A673 (cell line): ENCODE measurements around the gene MIF. TPM values are rescaled to one million over a fixed set of nuclear protein-coding genes. Genes with fewer than 3 reads are reported as not detected.

Source experiments
- BruUV-seq: library from RNA; stranded (reverse); fragments of 400-500 nt; replicated peaks from 2 replicates; lab custom pipeline; 2021; lab: Mats Ljungman, UMichigan
- CTCF ChIA-PET: fragments of 300-600 bp; sonication (Branson Sonifier 250); formaldehyde crosslinking; loops from one replicate; lab custom pipeline; 2022; ENCODE audit warnings: antibody characterized with exemption; lab: Charles Lee
- POLR2A ChIA-PET: fragments of 300-600 bp; sonication (Branson Sonifier 250); formaldehyde crosslinking; loops from one replicate; lab custom pipeline; 2022; ENCODE audit warnings: antibody characterized with exemption; ENCODE audit not compliant: low non-redundant PET; lab: Charles Lee
- DNase-seq: peaks from one replicate; pipeline ENCODE4 v3.0.0-alpha.2; 2015; ENCODE audit warnings: low spot score
- H3K27ac ChIP-seq: fragments of 200-600 bp; sonication (generic); 2 replicates; pipeline ENCODE4 v1.5.1; 2016; ENCODE audit warnings: mixed run types, low read depth, mild to moderate bottlenecking, mixed read lengths, antibody characterized with exemption, low read length; ENCODE audit not compliant: poor library complexity, severe bottlenecking
- H3K27me3 ChIP-seq: fragments of 200-600 bp; sonication (generic); replicated peaks from 2 replicates; pipeline ENCODE4 v1.6.1; 2017; ENCODE audit warnings: mixed run types, low read depth, mild to moderate bottlenecking, mixed read lengths, antibody characterized with exemption, low read length; ENCODE audit not compliant: insufficient read depth, poor library complexity
- H3K36me3 ChIP-seq: fragments of 200-600 bp; sonication (generic); 2 replicates; pipeline ENCODE4 v1.6.1; 2016; ENCODE audit warnings: mixed run types, mild to moderate bottlenecking, mixed read lengths, antibody characterized with exemption, low read length; ENCODE audit not compliant: insufficient read depth, poor library complexity, severe bottlenecking
- H3K4me1 ChIP-seq: fragments of 200-600 bp; sonication (generic); 2 replicates; pipeline ENCODE4 v1.6.1; 2017; ENCODE audit warnings: mixed run types, mild to moderate bottlenecking, mixed read lengths, antibody characterized with exemption, low read length; ENCODE audit not compliant: insufficient read depth, poor library complexity, severe bottlenecking
- H3K4me3 ChIP-seq: fragments of 200-600 bp; sonication (generic); 2 replicates; pipeline ENCODE4 v1.5.1; 2016; ENCODE audit warnings: low read depth, mixed run types, mild to moderate bottlenecking, mixed read lengths, low read length; ENCODE audit not compliant: poor library complexity, severe bottlenecking
- H3K9me3 ChIP-seq: fragments of 200-600 bp; sonication (generic); 2 replicates; pipeline ENCODE4 v1.6.1; 2016; ENCODE audit warnings: mixed run types, low read depth, mild to moderate bottlenecking, mixed read lengths, antibody characterized with exemption, low read length; ENCODE audit not compliant: poor library complexity, severe bottlenecking
- EZH2 ChIP-seq: fragments of 200-600 bp; sonication (generic); IDR thresholded peaks from 2 replicates; pipeline ENCODE4 v1.6.1; 2017; ENCODE audit warnings: borderline replicate concordance, low read depth, mild to moderate bottlenecking, mixed read lengths, antibody characterized with exemption, low read length; ENCODE audit not compliant: poor library complexity, severe bottlenecking
- intact Hi-C: fragments of 100-400 bp; cut with micrococcal nuclease; formaldehyde crosslinking; loops from one replicate; pipeline ENCODE4 v1.10.0; 2022; ENCODE audit not compliant: unreplicated experiment
- total RNA-seq: library from RNA; stranded (reverse); gene quantifications from 2 replicates; pipeline ENCODE4 v1.2.3, GENCODE V29; 2021
- TF ChIP-seq, protein P1 (sequence below): fragments of 300-800, 200-600 bp; sonication (generic); conservative IDR thresholded peaks from 2 replicates; pipeline ENCODE4 v1.5.1; 2017; ENCODE audit warnings: low read depth, mild to moderate bottlenecking, antibody characterized with exemption, low read length, moderate library complexity, mixed read lengths

Gene MIF
- total RNA-seq, 1 experiment from 2014 or later, result 802 TPM

DNA sequence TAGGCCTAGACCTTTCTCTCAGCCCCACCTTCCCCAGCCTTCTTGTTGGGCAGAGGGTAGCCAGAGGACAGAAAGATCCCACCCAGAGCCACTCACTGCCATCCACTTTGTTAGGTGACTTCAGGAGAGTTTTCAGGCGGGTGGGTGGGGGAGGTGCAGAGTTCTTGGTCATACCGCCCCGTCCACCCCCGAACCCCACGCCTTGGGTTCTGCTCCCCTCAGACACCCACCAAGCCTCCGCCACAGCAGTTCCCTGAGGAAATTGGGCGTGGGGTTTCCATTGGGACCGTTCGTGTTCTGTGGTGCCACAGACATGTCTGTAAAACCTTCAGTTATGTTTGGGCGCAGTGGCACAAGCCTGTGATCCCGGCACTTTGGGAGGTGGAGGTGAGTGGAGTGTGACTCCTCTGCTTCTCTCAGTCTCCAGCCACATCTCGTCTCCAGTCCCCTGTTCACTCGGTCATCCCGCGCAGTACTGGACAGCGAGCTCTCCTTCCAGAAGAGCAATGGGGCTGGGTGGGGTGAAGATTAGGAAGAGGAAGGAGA is 1.5 kb downstream of the MIF start:
- H3K36me3 ChIP-seq, result peaks cover 22% of the 10 kb centered on the region
- ChIA-PET POLR2A (no interaction called here), CTCF (no interaction called here)
- no peaks in the 10 kb centered on the region for H3K9me3 ChIP-seq
- H3K4me3 ChIP-seq, result peak overlapping the region; percentile 96
- TF ChIP-seq, protein P1, sequence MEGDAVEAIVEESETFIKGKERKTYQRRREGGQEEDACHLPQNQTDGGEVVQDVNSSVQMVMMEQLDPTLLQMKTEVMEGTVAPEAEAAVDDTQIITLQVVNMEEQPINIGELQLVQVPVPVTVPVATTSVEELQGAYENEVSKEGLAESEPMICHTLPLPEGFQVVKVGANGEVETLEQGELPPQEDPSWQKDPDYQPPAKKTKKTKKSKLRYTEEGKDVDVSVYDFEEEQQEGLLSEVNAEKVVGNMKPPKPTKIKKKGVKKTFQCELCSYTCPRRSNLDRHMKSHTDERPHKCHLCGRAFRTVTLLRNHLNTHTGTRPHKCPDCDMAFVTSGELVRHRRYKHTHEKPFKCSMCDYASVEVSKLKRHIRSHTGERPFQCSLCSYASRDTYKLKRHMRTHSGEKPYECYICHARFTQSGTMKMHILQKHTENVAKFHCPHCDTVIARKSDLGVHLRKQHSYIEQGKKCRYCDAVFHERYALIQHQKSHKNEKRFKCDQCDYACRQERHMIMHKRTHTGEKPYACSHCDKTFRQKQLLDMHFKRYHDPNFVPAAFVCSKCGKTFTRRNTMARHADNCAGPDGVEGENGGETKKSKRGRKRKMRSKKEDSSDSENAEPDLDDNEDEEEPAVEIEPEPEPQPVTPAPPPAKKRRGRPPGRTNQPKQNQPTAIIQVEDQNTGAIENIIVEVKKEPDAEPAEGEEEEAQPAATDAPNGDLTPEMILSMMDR, result no peak
- no peak for TF ChIP-seq EZH2
- H3K27ac ChIP-seq, result peak overlapping the region; percentile 95
- peaks cover 14% of the 10 kb centered on the region for H3K4me1 ChIP-seq
- no peak for DNase-seq
- BruUV-seq, result no TSS peak
- no peaks in the 10 kb centered on the region for H3K27me3 ChIP-seq
- intact Hi-C loops, result no loop called here

DNA sequence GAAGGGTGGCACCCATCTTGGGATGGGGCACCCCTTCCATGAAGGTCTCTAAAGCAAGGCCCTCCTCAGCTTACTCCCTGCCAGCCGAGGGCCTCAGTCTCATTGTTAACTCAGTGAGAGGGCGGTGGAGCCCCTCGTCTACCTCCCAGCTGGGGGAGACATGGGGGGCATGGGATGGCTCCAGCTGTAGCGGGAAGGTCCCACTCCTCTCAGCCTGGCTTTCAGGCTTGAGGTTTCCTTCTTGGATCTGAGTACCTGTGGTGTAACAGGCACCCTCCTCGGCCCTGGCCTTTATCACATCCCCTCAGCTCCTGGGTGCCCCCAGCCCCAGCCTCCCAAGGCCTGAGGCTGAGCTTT is 2.0 kb downstream of the MIF start:
- ChIA-PET CTCF (no interaction called here), POLR2A (no interaction called here)
- H3K9me3 ChIP-seq, result no peaks in the 10 kb centered on the region
- H3K27ac ChIP-seq, result peak overlapping the region; percentile 95
- no peak for DNase-seq
- no peak for TF ChIP-seq EZH2
- TF ChIP-seq, protein P1, result no peak
- H3K4me1 ChIP-seq, result peaks cover 14% of the 10 kb centered on the region
- BruUV-seq, result no TSS peak
- H3K27me3 ChIP-seq, result no peaks in the 10 kb centered on the region
- H3K36me3 ChIP-seq, result peaks cover 22% of the 10 kb centered on the region
- H3K4me3 ChIP-seq, result peak overlapping the region; percentile 96
- intact Hi-C loops, result no loop called here

DNA sequence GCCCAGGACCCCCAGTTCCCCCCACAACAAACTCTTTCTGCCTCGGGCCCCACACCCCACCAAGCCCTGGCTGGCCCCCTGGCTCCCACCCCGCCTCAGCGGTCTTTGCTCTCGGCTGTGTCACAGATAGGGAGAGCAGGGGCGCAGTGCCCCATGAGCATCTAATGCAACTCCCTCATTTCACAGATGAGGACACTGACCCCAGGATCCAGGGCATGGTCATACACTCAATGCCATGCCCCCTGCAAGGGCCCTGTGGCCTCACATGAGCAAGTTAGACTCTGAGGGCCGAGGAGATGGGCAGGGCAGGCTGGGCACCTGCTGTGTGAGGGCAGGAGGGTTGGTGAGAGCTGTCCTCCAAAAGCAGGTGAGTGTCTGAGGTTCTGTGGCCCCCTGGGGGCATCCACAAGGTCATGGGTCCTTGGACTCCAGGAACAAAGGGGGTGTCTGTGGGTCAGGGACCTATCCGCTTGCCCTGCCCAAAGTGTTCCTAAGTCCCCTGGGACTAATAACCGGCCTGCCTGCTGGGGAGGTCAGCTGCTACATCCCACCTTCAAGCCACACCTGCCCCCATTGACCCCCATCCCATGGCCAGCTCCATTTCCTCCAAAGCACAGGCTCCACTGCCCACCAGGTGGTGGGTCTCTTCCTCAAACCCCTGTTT is 2.5 kb downstream of the MIF start:
- Histone ChIP-seq H3K4me1 (peaks cover 14% of the 10 kb centered on the region), H3K27me3 (no peaks in the 10 kb centered on the region), H3K4me3 (no peak overlapping the region), H3K36me3 (peaks cover 22% of the 10 kb centered on the region), H3K9me3 (no peaks in the 10 kb centered on the region), H3K27ac (peak overlapping the region; percentile 95)
- no peak for DNase-seq
- ChIA-PET POLR2A (no interaction called here), CTCF (no interaction called here)
- intact Hi-C loops, result no loop called here
- no TSS peak for BruUV-seq
- TF ChIP-seq EZH2, result no peak
- TF ChIP-seq, protein P1, result no peak
